ENCODE measurements around the gene TRIM59. TPM values are rescaled to one million over a fixed set of nuclear protein-coding genes. Genes with fewer than 3 reads are reported as not detected.

Gene TRIM59
- total RNA-seq, 2 donors from 2014 or later: 15.2 to 32.1 TPM

DNA sequence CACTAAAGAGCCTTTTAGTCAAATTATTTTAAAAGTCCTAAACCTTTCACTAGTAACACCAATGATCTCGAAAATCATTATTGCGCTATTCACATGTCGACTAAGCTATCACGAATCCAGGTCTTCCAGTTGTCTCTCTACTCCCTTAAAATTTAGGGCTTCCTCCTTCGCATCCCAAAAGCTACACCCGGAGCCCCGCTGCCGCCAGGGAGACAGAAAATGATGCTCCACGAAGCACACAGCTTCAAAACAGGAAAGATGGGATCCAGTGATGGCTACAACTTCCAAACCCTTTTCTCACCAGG lies 50.8 kb downstream of the TRIM59 start:
- DNase-seq (no peak), ATAC-seq (peak; percentile 1)
- Mint-ChIP-seq H3K36me3 (ENCODE audit: low read depth) (peaks cover 3% of the 10 kb centered on the region), H3K27ac (peak overlapping the region; percentile 100), H3K4me1 (peaks cover 35% of the 10 kb centered on the region), H3K4me3 (peak overlapping the region; percentile 98), H3K27me3 (no peaks in the 10 kb centered on the region)
- no peaks in the 10 kb centered on the region for H3K9me3 ChIP-seq (ENCODE audit: control insufficient read depth, low read length, poor library complexity, severe bottlenecking)

DNA sequence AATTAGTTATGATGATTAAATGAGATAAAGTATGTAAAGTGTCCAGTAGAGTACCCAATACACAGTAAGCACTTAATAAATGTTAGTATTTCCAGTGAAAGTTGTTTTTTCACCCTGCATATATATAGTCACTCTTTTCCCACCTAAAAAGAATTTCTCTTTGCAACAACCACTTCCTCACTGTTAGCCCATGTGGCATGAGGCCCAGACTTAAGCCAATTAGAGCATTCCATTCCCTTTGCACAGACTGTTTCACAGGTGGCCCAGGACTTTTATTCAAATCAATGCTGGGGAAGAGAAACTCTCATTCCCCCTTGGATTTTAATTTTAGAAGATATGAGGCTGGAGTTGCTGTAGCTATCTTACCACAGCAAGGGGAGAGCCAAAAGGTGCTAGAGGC lies 54.3 kb downstream of the TRIM59 start:
- no peak overlapping the region for H3K27ac Mint-ChIP-seq
- no peaks in the 10 kb centered on the region for H3K9me3 ChIP-seq (ENCODE audit: control insufficient read depth, low read length, poor library complexity, severe bottlenecking)
- ATAC-seq (no peak), DNase-seq (no peak)
- no peaks in the 10 kb centered on the region for H3K27me3 Mint-ChIP-seq
- no peak overlapping the region for H3K4me3 Mint-ChIP-seq
- H3K36me3 Mint-ChIP-seq (ENCODE audit: low read depth): peaks cover 3% of the 10 kb centered on the region
- H3K4me1 Mint-ChIP-seq: peaks cover 34% of the 10 kb centered on the region

DNA sequence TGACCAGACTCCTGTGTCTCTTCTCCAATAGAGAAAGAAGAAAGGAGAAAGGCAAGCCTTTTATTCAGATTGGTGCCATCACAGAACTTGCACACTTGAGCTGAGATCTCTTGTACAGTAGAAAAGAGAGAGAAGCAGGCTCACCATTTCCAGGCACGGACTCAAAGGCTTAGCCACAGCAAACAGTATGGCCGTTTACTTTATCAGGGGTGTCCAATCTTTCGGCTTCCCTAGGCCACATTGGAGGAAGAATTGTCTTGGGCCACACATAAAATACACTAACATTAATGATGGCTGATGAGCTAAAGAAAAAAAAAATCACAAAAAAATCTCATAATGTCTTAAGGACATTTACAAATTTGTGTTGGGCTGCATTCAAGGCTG lies 55.6 kb downstream of the TRIM59 start:
- Mint-ChIP-seq H3K36me3 (ENCODE audit: low read depth) (peaks cover 2% of the 10 kb centered on the region), H3K27me3 (no peaks in the 10 kb centered on the region), H3K4me3 (no peak overlapping the region), H3K4me1 (peaks cover 30% of the 10 kb centered on the region), H3K27ac (peak overlapping the region; percentile 77)
- ATAC-seq (no peak), DNase-seq (no peak)
- no peaks in the 10 kb centered on the region for H3K9me3 ChIP-seq (ENCODE audit: control insufficient read depth, low read length, poor library complexity, severe bottlenecking)

DNA sequence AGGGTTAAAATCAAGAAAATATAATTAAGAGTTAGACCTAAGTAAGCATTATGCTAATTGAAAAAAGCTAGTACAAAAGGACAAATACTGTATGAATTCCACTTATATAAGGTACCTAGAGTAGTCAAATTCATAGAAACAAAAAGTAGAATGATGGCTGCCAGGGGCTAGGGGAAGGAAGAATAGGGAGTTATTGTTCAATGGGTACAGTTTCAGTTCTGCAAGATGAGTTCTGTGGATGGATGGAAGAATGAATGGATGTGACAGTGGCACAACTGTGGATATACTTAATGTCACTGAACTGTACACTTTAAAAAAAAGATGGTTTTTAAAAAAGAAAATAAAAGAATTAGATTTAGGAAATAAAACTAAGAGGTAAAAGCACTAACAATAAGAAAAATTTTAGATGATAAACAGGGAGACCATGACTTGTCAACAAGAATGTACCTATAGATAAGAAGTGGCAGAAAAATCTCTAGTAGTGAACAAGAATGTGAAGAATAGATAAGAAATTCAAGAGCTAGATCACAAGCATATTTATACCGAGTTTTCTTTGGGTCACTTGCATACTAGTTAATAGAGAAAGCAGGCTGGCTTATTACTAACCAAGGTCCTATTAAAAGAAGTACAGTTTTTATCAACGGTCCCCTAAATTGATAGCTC lies 56.1 kb downstream of the TRIM59 start:
- no peaks in the 10 kb centered on the region for H3K27me3 Mint-ChIP-seq
- no peaks in the 10 kb centered on the region for H3K36me3 Mint-ChIP-seq (ENCODE audit: low read depth)
- no peak overlapping the region for H3K27ac Mint-ChIP-seq
- no peak for DNase-seq
- H3K9me3 ChIP-seq (ENCODE audit: control insufficient read depth, low read length, poor library complexity, severe bottlenecking): no peaks in the 10 kb centered on the region
- peaks cover 27% of the 10 kb centered on the region for H3K4me1 Mint-ChIP-seq
- ATAC-seq: no peak
- no peak overlapping the region for H3K4me3 Mint-ChIP-seq

DNA sequence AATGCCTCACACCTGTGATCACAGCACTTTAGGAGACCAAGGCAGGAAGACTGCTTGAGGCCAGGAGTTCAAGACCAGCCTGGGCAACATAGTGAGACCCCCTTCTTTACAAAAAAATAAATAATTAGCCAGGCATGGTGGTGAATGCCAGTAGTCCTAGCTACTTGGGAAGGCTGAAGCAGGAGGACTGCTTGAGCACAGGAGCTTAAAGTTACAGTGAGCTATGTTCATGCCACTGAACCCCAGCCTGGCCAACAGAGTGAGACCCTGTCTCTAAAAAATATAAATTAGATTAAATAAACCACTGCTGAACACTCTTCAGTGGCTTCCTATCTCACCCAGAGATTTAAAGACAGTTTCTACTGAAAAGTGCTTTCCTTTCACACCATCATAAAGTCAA lies 56.8 kb downstream of the TRIM59 start:
- H3K9me3 ChIP-seq (ENCODE audit: control insufficient read depth, low read length, poor library complexity, severe bottlenecking): no peaks in the 10 kb centered on the region
- no peak for ATAC-seq
- H3K27ac Mint-ChIP-seq: no peak overlapping the region
- H3K36me3 Mint-ChIP-seq (ENCODE audit: low read depth): no peaks in the 10 kb centered on the region
- DNase-seq: no peak
- H3K4me3 Mint-ChIP-seq: no peak overlapping the region
- H3K27me3 Mint-ChIP-seq: no peaks in the 10 kb centered on the region
- H3K4me1 Mint-ChIP-seq: peaks cover 23% of the 10 kb centered on the region

DNA sequence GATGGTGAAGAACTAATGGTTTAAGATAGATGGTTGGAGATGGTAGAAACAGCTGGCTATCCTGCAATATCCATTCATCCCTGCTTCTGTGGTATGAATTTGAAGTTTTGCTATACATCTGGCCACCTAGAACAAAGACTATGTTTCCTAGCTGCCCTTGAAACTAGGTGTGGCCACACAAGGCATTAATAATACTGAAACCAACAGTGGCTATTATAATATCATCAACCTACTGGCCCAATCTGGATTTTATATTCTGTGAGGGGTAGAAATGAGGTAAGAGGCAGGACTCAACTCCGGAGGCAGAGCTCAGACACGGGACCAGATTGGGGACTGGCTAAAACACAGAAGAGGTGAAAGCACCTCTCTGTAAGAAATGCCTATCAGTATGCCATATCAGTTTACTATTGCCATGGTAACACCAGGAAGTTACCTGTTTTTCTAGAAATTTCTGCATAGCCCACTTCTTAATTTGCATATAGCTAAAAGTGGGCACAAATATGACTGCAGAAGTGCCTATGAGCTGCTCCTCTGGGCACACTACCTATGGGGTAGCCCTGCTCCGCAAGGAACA lies 58.9 kb downstream of the TRIM59 start:
- Mint-ChIP-seq H3K27ac (no peak overlapping the region), H3K4me3 (no peak overlapping the region), H3K4me1 (peaks cover 24% of the 10 kb centered on the region), H3K36me3 (ENCODE audit: low read depth) (peaks cover 2% of the 10 kb centered on the region), H3K27me3 (no peaks in the 10 kb centered on the region)
- ATAC-seq (peak; percentile 30), DNase-seq (no peak)
- no peaks in the 10 kb centered on the region for H3K9me3 ChIP-seq (ENCODE audit: control insufficient read depth, low read length, poor library complexity, severe bottlenecking)

Other genes with a start within 250 kb of the TRIM59 start
- gene C3orf80, start 224.4 kb downstream of the TRIM59 start, total RNA-seq: not detected
- 10 to 100 TPM; 24.6 to 26.1 TPM for gene IFT80, start 50.6 kb downstream of the TRIM59 start, total RNA-seq
- 10 to 100 TPM; 61.1 to 77.8 TPM for gene SMC4, start 50.1 kb downstream of the TRIM59 start, total RNA-seq
- 10 to 100 TPM; 48.9 to 61.9 TPM for gene KPNA4, start 115.8 kb upstream of the TRIM59 start, total RNA-seq
- not detected for gene ARL14, start 227.4 kb upstream of the TRIM59 start, total RNA-seq